Liver (tissue), 9 donors: ENCODE results near the gene ZNF148. TPM values are rescaled to one million over a fixed set of nuclear protein-coding genes. Genes with fewer than 3 reads are reported as not detected.

Experiments
- DNase-seq: peaks from one replicate; pipeline ENCODE4 v3.0.0-alpha.2; 2017; ENCODE audit warnings: low spot score
- H3K27ac ChIP-seq, 2 donors: one replicate each; pipeline ENCODE4 v1.7.0; 2013; ENCODE audit warnings: inconsistent platforms in 2 of 2, low read length in 2 of 2, control low read depth in 1 of 2, low read depth in 1 of 2, mild to moderate bottlenecking in 1 of 2
- H3K27me3 ChIP-seq, 4 donors: one replicate each; pipeline versions ENCODE4 v1.6.1 to v1.7.0; 2013; ENCODE audit warnings: low read length in 3 of 4, inconsistent platforms in 1 of 4, mild to moderate bottlenecking in 1 of 4, moderate library complexity in 1 of 4; ENCODE audit not compliant: control insufficient read depth in 4 of 4, insufficient read depth in 4 of 4
- H3K36me3 ChIP-seq, 4 donors: one replicate each; pipeline versions ENCODE4 v1.6.1 to v1.7.0; 2013; ENCODE audit warnings: low read length in 3 of 4, mild to moderate bottlenecking in 3 of 4, low read depth in 1 of 4, moderate library complexity in 1 of 4; ENCODE audit not compliant: control insufficient read depth in 4 of 4, insufficient read depth in 3 of 4
- H3K4me1 ChIP-seq, 4 donors: one replicate each; pipeline versions ENCODE4 v1.6.1 to v1.7.0; 2013; ENCODE audit warnings: low read length in 3 of 4, mild to moderate bottlenecking in 3 of 4, moderate library complexity in 1 of 4; ENCODE audit not compliant: control insufficient read depth in 4 of 4, insufficient read depth in 4 of 4
- H3K4me3 ChIP-seq, 3 donors: one replicate each; pipeline versions ENCODE4 v1.6.1 to v1.7.0; 2013; ENCODE audit warnings: low read length in 3 of 3, control low read depth in 1 of 3, low read depth in 1 of 3, mild to moderate bottlenecking in 1 of 3
- H3K9ac ChIP-seq, 2 donors: one replicate each; pipeline ENCODE4 v1.7.0; 2013; ENCODE audit warnings: low read length in 2 of 2, mild to moderate bottlenecking in 2 of 2, moderate library complexity in 2 of 2, control low read depth in 1 of 2, low read depth in 1 of 2
- H3K9me3 ChIP-seq, 4 donors: one replicate each; pipeline versions ENCODE4 v1.6.1 to v1.7.0; 2013; ENCODE audit warnings: low read length in 3 of 4; ENCODE audit not compliant: control insufficient read depth in 4 of 4
- CTCF ChIP-seq: fragments of 150-350 bp; IDR thresholded peaks from 2 replicates; pipeline ENCODE4 v1.5.1; 2017; ENCODE audit warnings: improper control_type of control experiment, low read depth, low read length; ENCODE audit not compliant: missing input control
- EGR1 ChIP-seq, 2 donors: IDR thresholded peaks; 2 replicates each; pipeline ENCODE4 v1.6.1; 2016 to 2018; ENCODE audit warnings: antibody characterized with exemption in 2 of 2, low read depth in 2 of 2
- FOXA1 ChIP-seq: IDR thresholded peaks from 2 replicates; pipeline ENCODE4 v1.6.1; 2016; ENCODE audit warnings: antibody characterized with exemption
- FOXA2 ChIP-seq: IDR thresholded peaks from 2 replicates; pipeline ENCODE4 v1.6.1; 2016; ENCODE audit warnings: antibody characterized with exemption
- GABPA ChIP-seq, 2 donors: IDR thresholded peaks in 1 of 2; conservative IDR thresholded peaks in 1 of 2; 2 replicates each; pipeline ENCODE4 v1.6.1; 2016; ENCODE audit warnings: antibody characterized with exemption in 2 of 2, mild to moderate bottlenecking in 1 of 2, moderate library complexity in 1 of 2
- HNF4A ChIP-seq, 2 donors: conservative IDR thresholded peaks; 2 replicates each; pipeline ENCODE4 v1.6.1; 2016; ENCODE audit warnings: antibody characterized with exemption in 2 of 2, mild to moderate bottlenecking in 2 of 2
- NR2F2 ChIP-seq: IDR thresholded peaks from 2 replicates; pipeline ENCODE4 v1.6.1; 2016; ENCODE audit warnings: antibody characterized with exemption
- RAD21 ChIP-seq, 2 donors: IDR thresholded peaks; 2 replicates each; pipeline ENCODE4 v1.6.1; 2016; ENCODE audit warnings: antibody characterized with exemption in 2 of 2, mild to moderate bottlenecking in 2 of 2
- REST ChIP-seq: IDR thresholded peaks from 2 replicates; pipeline ENCODE4 v1.6.1; 2016; ENCODE audit warnings: antibody characterized with exemption, mild to moderate bottlenecking
- SP1 ChIP-seq: IDR thresholded peaks from 2 replicates; pipeline ENCODE4 v1.6.1; 2018; ENCODE audit warnings: antibody characterized with exemption, mild to moderate bottlenecking
- TAF1 ChIP-seq: conservative IDR thresholded peaks from 2 replicates; pipeline ENCODE4 v1.6.1; 2016; ENCODE audit warnings: antibody characterized with exemption, mild to moderate bottlenecking
- YY1 ChIP-seq: IDR thresholded peaks from 2 replicates; pipeline ENCODE4 v1.6.1; 2016; ENCODE audit warnings: antibody characterized with exemption, mild to moderate bottlenecking
- ZBTB33 ChIP-seq: IDR thresholded peaks from 2 replicates; pipeline ENCODE4 v1.6.1; 2016; ENCODE audit warnings: antibody characterized with exemption
- WGBS: extraction: QIAGEN DNeasy Blood & Tissue Kit; methylation state at CpG from one replicate; pipeline ENCODE4 v1.1.7; 2013; 5-methylcytosine and 5-hydroxymethylcytosine counted together
- polyA plus RNA-seq, 2 donors: library from polyadenylated mRNA; stranded (reverse) in 1 of 2; unstranded in 1 of 2; fragments of 200-250 nt in 1 of 2; fragments of >200 nt in 1 of 2; fragmentation: Nextera tagmentation in 1 of 2; extraction: Ambion mirVana in 1 of 2; gene quantifications; one replicate each; pipeline versions ENCODE4 v1.2.1 to v1.2.3, GENCODE V29; 2013 to 2015
- total RNA-seq, 2 donors: library from RNA; depleted of rRNA; stranded (reverse); fragments of >200 nt; gene quantifications; one replicate each; pipeline ENCODE4 v1.2.3, GENCODE V29; 2014
- TF ChIP-seq, protein P1 (sequence below): IDR thresholded peaks from 2 replicates; pipeline ENCODE4 v1.6.1; 2016; ENCODE audit warnings: antibody characterized with exemption
- TF ChIP-seq, protein P2 (sequence below): IDR thresholded peaks from 2 replicates; pipeline ENCODE4 v1.6.1; 2016; ENCODE audit warnings: antibody characterized with exemption
- donor health status: healthy.
- donor health status: healthy.
- donor health status: healthy.
- donor health status: healthy.
- donor health status: healthy.

Gene ZNF148
- total and polyA plus RNA-seq, 4 donors, result 4.0 to 20.3 (median 17.1) TPM

DNA sequence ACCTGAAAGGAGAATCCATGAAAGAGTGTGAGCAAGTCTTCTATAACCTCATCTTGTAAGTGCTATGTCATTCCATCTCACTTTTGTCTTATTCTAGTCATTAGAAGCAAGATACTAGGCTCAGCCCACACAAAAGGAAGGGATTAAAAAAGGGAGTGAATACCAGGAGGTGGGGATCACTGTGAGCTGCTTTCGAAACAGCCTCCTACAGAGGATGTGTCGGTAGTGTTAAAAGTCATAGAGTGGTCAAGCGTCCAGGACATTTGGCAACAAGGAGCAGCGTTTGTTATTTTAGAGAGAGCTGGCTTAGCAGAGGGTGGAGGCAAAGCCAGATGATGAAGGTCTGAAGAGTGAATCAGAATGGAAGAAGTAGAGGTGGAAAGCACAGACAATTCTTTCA is 11.7 kb upstream of the ZNF148 start:
- no peaks in the 10 kb centered on the region for H3K27me3 ChIP-seq
- WGBS, result 48% methylated on average over 4 of the region's 4 CpGs
- no peak overlapping the region for H3K9ac ChIP-seq
- no peak overlapping the region for H3K4me3 ChIP-seq
- H3K27ac ChIP-seq, result no peak overlapping the region
- DNase-seq, result no peak
- H3K4me1 ChIP-seq, result peaks cover 0 to 29% (median 27%) of the 10 kb centered on the region in 4 donors
- no peaks in the 10 kb centered on the region for H3K36me3 ChIP-seq
- no peaks in the 10 kb centered on the region for H3K9me3 ChIP-seq
- TF ChIP-seq, protein P1, sequence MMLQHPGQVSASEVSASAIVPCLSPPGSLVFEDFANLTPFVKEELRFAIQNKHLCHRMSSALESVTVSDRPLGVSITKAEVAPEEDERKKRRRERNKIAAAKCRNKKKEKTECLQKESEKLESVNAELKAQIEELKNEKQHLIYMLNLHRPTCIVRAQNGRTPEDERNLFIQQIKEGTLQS, result no peak
- no peak for TF ChIP-seq NR2F2
- TF ChIP-seq GABPA (IDR thresholded peaks at IDR 0.05 in 1 of 2, conservative IDR thresholded peaks at IDR 0.05 in 1 of 2), result no peak
- TF ChIP-seq, protein P2, sequence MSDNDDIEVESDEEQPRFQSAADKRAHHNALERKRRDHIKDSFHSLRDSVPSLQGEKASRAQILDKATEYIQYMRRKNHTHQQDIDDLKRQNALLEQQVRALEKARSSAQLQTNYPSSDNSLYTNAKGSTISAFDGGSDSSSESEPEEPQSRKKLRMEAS, result no peak
- TF ChIP-seq FOXA2, result no peak
- TF ChIP-seq YY1, result no peak
- TF ChIP-seq CTCF, result no peak

DNA sequence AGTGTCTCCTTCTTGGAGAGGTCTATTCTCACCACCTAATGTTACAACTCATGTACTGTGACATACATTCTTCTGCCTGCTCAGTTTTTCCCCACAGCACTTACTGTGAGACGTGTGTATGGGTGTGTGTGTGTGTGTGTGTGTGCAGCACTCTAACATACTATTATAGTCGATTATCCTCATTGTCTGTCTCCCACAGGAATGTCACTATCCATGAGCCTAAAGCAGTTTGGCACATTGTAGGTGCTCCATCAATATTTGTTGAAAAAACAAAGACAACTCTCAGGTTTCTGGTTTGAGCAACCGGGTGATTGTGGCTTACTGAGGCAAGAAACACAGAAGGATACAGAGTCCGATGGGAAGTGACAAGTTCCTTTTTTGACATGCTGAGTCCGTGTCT is 8.6 kb upstream of the ZNF148 start:
- no peak for DNase-seq
- TF ChIP-seq YY1 (no peak), EGR1 (IDR thresholded peaks at IDR 0.05; ENCODE audit: low read depth in 2 of 2) (no peak), HNF4A (conservative IDR thresholded peaks at IDR 0.05) (no peak), SP1 (no peak), RAD21 (IDR thresholded peaks at IDR 0.05) (no peak), TAF1 (no peak), ZBTB33 (no peak), FOXA1 (no peak), NR2F2 (no peak), FOXA2 (no peak), REST (no peak), GABPA (IDR thresholded peaks at IDR 0.05 in 1 of 2, conservative IDR thresholded peaks at IDR 0.05 in 1 of 2) (no peak)
- TF ChIP-seq, protein P2, result no peak
- H3K27ac ChIP-seq, result no peak overlapping the region
- H3K4me3 ChIP-seq, result no peak overlapping the region
- 42% methylated on average over 5 of the region's 5 CpGs for WGBS
- H3K36me3 ChIP-seq, result no peaks in the 10 kb centered on the region
- no peaks in the 10 kb centered on the region for H3K9me3 ChIP-seq
- no peaks in the 10 kb centered on the region for H3K27me3 ChIP-seq
- H3K9ac ChIP-seq, result no peak overlapping the region
- peaks cover 0 to 37% (median 31%) of the 10 kb centered on the region in 4 donors for H3K4me1 ChIP-seq
